ENCODE data around the gene STAC. TPM values are rescaled to one million over a fixed set of nuclear protein-coding genes. Genes with fewer than 3 reads are reported as not detected.

STAC gene
- total and polyA plus RNA-seq, 12 donors = 0.13 to 1.5 (median 0.42) TPM

DNA sequence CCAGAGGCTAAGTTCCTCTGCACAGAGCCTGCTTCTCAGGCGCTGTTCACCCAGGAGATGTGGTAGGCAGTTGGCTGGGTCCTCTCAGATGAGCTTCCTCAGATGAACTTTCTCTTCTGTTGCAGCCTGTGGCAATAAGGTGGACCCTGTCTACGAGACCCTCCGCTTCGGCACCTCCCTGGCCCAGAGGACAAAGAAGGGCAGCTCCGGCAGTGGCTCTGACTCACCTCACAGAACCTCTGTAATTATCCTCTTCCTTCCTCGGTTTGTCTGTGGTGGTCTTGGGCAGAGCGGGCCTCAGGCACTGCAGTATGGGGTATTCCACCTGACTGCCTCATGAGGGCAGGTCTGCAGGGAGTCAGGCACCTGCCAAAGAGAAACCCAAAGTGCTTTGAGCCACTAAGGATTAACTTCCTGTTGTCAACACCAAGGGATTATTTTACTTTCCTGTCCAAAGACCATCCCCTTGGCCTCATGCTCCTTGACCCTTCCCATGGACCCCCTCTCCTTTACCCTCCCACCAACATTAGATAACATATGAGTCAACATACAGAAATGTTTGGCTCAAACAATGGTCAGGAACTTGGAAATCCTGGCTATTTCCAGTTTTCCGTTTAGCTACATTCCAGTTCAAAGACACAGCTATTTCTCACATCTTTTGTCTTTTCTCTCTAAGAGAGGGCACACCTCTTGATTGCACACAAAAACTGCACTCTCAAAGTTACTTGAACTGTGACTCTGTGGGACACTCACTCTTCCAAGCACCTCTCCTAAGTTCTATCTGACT lies 105.9 kb downstream of the STAC start:
- WGBS, 2 donors = 87 to 92% methylated on average over 8 of the region's 8 CpGs
- intact Hi-C loops (cut with DNase I) = no loop called here
- no peaks in the 10 kb centered on the region for H3K27me3 ChIP-seq
- TF ChIP-seq, protein P1, sequence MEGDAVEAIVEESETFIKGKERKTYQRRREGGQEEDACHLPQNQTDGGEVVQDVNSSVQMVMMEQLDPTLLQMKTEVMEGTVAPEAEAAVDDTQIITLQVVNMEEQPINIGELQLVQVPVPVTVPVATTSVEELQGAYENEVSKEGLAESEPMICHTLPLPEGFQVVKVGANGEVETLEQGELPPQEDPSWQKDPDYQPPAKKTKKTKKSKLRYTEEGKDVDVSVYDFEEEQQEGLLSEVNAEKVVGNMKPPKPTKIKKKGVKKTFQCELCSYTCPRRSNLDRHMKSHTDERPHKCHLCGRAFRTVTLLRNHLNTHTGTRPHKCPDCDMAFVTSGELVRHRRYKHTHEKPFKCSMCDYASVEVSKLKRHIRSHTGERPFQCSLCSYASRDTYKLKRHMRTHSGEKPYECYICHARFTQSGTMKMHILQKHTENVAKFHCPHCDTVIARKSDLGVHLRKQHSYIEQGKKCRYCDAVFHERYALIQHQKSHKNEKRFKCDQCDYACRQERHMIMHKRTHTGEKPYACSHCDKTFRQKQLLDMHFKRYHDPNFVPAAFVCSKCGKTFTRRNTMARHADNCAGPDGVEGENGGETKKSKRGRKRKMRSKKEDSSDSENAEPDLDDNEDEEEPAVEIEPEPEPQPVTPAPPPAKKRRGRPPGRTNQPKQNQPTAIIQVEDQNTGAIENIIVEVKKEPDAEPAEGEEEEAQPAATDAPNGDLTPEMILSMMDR (IDR thresholded peaks at IDR 0.05) = no peak
- ATAC-seq (no peak), DNase-seq (no peak)
- no peaks in the 10 kb centered on the region for H3K9me3 ChIP-seq
- no peak overlapping the region for H3K27ac ChIP-seq
- H3K36me3 ChIP-seq = no peaks in the 10 kb centered on the region
- no peaks in the 10 kb centered on the region for H3K4me1 ChIP-seq
- H3K4me3 ChIP-seq = no peak overlapping the region

DNA sequence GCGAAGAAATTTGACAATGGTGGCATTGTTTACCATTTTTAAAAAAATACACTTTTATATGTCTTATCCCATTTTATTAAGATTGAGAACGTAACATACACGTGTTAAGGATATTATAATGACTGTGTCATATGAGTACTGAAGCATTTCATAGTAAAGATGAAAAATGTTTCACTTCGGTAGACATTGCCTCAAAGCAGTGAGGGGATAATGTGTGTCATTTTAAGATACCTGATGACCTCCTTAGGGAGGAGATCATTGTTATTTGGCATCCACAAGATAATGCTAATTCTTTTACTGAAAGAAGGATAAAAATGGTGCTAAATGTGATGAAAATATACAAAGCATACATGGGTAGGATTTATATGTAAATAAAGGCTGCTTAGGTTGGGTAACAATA lies 107.3 kb downstream of the STAC start:
- H3K27ac ChIP-seq = no peak overlapping the region
- TF ChIP-seq, protein P1 (IDR thresholded peaks at IDR 0.05) = no peak
- no peak overlapping the region for H3K4me3 ChIP-seq
- WGBS, 2 donors = 89 to 91% methylated on average over 4 of the region's 4 CpGs
- peaks cover 0 to 2% (median 0%) of the 10 kb centered on the region in 9 donors for H3K4me1 ChIP-seq
- H3K36me3 ChIP-seq = no peaks in the 10 kb centered on the region
- no peak for DNase-seq
- intact Hi-C loops (cut with DNase I) = no loop called here
- ATAC-seq = no peak
- no peaks in the 10 kb centered on the region for H3K27me3 ChIP-seq
- no peaks in the 10 kb centered on the region for H3K9me3 ChIP-seq

DNA sequence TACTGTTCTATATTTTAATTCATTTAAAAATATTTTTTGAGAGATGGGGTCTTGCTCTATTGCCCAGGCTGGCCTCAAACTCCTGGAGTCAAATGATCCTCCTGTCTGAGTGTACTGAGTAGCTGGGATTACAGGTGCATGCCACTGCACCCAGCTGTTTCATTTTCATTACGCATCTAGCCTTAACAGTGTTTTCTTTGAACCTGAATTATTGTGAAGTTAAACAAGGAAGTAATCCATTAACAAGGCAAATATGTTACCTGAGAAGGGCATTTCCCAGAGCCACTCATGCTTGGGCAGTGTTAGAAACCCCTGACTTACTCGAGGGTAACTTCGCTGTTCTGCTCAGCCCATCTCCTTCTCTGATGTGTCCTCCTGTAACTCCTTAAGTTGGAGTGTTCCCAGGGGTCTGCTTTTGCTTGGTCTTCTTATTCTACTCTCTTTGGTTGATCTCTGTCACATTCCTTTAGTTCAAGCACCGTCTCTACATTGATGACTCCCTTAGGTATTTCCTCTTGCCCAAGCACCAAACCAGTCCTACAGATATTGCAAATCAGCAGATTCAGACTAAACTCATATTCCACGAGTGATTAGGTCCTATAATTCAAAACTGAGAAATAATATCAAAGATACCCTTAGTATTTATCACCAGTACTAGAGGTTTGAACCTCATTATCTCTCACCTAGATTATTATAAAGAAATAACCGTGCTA lies 107.9 kb downstream of the STAC start:
- Histone ChIP-seq H3K27me3 (no peaks in the 10 kb centered on the region), H3K4me3 (no peak overlapping the region), H3K9me3 (no peaks in the 10 kb centered on the region), H3K36me3 (no peaks in the 10 kb centered on the region), H3K27ac (no peak overlapping the region), H3K4me1 (peaks cover 0 to 4% (median 0%) of the 10 kb centered on the region in 9 donors)
- no peak for DNase-seq
- intact Hi-C loops (cut with DNase I) = no loop called here
- ATAC-seq = no peak
- WGBS, 2 donors = 83 to 85% methylated on average over 6 of the region's 6 CpGs
- TF ChIP-seq, protein P1 (IDR thresholded peaks at IDR 0.05) = no peak

DNA sequence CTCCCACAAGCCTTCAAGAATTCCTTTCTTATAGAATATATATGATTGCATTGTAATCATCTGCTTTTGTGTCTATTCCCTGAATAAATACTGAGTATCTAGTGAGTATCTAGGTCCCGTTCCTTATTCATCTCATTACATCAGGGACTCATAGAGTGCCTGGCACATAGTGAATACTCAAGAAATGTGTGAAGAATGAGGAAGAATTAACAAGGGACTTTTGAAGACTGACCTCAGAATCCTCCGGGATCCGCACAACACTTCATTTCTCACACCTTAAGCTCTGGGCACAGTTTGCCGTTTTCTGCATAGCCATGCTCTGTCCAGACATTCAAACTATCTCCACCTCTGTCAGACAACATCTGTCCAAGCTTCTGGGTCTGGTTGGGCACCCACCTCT lies 108.8 kb downstream of the STAC start:
- H3K4me1 ChIP-seq = peaks cover 0 to 5% (median 0%) of the 10 kb centered on the region in 9 donors
- H3K27me3 ChIP-seq = no peaks in the 10 kb centered on the region
- H3K27ac ChIP-seq = no peak overlapping the region
- TF ChIP-seq, protein P1 (IDR thresholded peaks at IDR 0.05) = no peak
- H3K4me3 ChIP-seq = no peak overlapping the region
- intact Hi-C loops (cut with DNase I) = no loop called here
- ATAC-seq (no peak), DNase-seq (no peak)
- no peaks in the 10 kb centered on the region for H3K36me3 ChIP-seq
- 88 to 90% methylated on average over 4 of the region's 4 CpGs for WGBS, 2 donors
- no peaks in the 10 kb centered on the region for H3K9me3 ChIP-seq
